Suprapubic skin (tissue), 3 donors: ENCODE measurements around the gene NEUROG1.

Experiments
- CTCF ChIP-seq, 2 donors: fragments of 200-600 bp in 1 of 2; fragments of 450-650 bp in 1 of 2; sonication (generic) in 1 of 2; IDR thresholded peaks; one replicate each; pipeline ENCODE4 v1.5.1; 2016 to 2019; ENCODE audit warnings: antibody characterized with exemption in 2 of 2, mild to moderate bottlenecking in 1 of 2, moderate library complexity in 1 of 2
- POLR2A ChIP-seq, 2 donors: fragments of 450-650 bp; IDR thresholded peaks; one replicate each; pipeline ENCODE4 v1.6.1; 2017; ENCODE audit warnings: antibody characterized with exemption in 2 of 2, mild to moderate bottlenecking in 2 of 2, moderate library complexity in 2 of 2

GRCh38 chr5:135487037-135487395 is 48.7 kb downstream of the NEUROG1 start:
- TF ChIP-seq POLR2A (IDR thresholded peaks at IDR 0.05) (no peak), CTCF (IDR thresholded peaks at IDR 0.05) (no peak)
